Measurements from ENCODE around the gene PECR.
"Not testable (repeated sequence)": the region's sequence is repeated elsewhere in the genome, so short reads cannot be mapped to it uniquely, and the experiment has no call there.

PECR gene

GRCh38 chr2:216103213-216103612, 21.6 kb upstream of the PECR start:
- DNase-seq: no peak

GRCh38 chr2:216101109-216101508, 19.5 kb upstream of the PECR start:
- no peak for DNase-seq

DNA sequence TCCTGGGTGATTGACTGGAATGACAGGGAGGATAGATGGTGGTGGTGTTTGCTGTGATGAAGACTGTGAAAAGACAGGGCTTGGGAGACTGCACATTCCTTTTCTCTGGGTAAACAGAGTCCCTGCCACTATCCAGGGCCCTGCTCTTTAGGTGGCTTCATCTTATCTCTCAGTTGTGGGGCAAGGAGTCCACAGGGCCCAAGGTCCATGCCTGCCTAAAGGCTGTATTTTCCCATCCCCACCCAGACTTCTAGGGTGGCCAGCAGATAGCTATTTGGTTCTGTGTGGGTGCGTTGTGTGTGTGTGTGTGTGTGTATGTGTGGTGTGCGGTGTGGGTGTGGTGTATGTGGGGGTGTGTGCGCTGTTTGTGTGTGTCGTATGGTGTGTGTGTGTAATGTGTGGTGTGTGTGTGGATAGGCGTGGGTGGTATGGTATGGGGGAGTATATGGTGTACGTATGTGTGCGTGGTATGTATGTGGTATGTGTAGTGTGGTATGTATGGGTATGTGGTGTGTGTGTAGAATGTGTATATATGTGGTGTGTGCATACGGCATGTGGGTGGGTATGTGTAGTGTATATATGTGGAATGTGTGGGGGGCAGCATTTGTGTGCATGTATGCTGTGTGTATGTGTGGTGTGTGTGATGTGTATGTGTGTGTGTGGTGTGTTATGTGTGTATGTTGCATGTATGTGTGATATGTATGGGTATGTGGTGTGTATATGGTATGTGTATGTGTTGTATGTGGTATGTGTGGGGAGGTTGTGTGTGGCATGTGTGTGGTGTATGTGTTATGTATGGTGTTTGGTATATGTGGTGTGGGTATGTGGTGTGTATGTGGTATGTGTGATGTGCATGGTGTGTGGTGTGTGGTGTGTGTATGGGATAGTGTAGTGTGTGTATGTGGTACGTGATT, 17.1 kb upstream of the PECR start:
- no peak for DNase-seq

DNA sequence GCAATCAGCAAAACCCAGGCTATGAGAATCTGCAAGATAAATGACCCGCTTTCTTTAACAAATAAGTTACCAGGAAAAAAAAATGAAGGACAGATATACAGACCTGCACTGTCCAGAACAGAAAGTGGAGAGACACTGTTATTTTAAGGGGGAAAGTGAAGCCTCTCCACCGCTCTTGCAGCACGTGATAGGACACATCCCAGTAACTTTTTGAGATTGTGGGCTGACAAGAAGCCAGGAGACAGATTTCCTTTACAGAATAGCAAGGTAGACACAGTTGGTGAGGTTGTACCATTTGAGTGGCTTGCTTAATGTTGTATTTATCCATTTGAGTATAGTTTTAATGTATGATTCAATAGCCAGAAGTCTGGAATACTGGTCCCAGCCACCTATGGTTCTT, 13.1 kb upstream of the PECR start:
- no peak for DNase-seq

DNA sequence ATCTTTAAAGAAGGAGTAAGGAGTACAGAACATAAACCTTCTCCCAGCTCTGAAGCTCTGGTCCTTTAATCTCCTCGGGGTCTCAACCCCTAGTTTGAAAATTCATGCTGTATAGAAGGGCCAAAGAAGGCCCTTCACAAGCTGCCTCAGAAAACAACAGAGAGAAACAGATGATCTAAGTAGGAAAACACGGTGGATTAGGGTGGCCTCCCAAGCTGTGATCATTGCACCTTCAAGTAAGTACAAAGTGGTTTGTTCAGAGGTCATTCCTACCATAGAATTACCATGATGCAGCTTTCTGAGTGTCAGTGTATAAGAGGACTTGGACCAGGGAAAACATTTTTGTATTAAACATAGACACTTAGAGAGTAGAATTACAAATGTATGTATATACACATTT, 11.0 kb upstream of the PECR start:
- DNase-seq: no peak

- DNase-seq: no peak
Observed at GRCh38 chr2:216090369-216090786, 8.8 kb upstream of the PECR start.

DNA sequence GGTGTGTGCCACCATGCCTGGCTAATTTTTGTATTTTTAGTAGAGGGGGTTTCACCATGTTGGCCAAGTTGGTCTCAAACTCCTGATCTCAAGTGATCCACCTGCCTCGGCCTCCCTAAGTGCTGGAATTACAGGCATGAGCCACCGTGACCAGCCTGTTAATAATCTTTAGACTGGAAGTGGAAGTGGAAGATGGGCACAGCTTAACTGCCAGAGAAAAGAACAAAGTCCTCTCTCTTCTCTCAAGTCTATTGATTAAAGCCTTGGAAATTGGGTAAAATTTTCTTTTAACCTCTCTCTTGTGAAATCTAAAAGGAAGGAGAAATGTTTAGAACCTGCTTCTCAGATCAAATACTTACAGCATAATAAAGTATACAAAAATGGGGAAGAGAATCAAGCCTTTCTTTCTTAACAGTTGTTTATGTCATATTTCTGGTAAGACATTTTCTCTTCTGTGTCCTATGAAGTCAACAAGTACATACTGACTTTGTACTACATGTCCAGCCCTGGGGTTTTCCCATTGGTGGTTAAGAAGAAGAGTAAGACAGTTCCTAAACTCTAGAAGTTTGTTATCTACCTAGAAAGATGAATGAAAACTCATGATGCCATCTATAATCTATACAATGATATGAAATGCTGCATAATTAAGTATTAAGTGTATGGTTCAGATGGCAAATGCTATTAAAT, 4.7 kb upstream of the PECR start:
- no peak for DNase-seq

DNA sequence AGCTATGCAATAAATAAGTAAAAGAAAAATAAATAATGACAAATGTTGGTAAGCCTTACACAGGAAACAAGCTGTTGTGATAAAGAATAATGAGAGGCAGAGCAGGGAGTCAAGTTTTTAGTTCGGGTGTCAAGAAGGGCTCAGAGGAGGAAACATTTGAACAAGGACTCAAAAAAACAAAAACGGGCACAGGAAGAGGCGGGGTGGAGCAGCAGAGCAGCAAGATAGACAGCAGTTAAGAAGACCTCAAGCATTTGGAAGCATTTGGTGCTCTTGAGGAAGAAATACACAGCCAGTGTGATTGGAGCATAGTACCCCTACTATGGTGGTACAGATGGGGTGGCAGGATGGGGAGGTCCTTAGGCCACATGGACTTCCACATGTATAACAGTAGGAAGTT, 2.9 kb upstream of the PECR start:
- no peak for DNase-seq

DNA sequence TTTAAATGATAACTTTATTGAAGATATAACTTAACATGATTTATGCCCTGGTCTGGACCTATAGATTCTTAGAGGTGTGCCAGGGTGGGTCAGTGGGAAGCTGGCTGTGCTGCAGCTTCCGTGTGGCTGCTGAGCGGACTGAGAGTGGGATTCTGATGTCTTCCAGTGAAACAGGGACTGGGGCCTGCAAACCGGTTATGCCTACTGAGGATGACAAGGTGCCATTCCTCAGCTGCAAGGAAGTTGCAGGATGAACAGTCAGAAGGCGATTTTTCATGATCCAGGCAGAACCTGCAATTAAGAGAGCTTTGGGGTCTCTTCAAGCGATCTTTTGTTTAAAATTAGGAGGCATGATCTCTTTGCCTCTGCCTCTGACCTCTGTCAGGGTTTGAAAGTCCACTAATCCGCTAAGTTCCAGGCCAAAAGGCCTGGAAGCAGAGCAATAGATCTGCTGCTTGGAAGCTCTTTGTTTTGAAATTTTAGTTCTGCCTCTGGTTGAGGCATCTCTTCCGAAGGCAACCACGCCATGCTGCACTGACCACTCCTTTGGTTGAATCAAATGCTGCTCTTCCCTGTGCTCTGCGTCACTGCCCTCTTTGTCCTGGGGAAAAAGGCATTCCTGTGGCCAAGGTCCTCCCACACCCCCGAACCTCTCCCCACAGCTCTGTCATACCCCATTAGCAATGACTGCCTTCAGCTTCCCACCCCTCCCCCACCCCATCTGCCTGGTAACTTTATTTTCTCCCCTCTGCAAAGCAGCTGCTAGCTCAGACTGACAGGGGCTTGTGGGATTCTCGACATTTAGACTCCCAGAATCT, 2.1 kb upstream of the PECR start:
- DNase-seq: no peak

- no peak for DNase-seq
Observed at GRCh38 chr2:216082805-216083204, 1.2 kb upstream of the PECR start.

DNA sequence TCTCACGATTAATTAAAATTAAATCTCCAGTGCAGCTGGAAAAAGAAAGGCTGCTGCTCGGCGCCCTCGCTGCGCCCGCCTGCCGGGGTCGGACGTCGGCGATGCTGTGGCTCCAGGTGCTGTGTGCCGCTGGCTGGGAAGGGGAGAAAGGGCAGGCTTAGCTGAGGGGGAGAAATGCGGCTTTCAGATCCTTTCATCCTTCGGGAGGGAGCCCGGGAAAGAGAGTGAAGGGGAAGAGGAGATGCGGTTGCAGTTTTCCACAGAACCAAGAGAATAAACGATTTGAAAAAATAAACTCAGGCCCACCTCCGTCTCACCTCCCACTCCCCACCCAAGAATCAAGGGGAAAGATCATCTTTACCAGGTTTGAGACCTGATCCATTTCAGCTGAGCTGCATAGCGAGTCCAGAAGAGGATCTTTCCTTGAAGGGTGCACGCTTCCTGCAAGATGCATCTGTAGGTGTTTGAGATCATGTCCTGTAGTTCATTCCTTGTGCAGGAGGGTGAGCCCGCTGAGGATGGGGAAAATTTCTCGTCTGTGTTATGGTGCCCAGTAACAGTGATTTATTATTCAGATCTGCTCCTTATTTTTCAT, 605 bp upstream of the PECR start:
- DNase-seq: no peak

DNA sequence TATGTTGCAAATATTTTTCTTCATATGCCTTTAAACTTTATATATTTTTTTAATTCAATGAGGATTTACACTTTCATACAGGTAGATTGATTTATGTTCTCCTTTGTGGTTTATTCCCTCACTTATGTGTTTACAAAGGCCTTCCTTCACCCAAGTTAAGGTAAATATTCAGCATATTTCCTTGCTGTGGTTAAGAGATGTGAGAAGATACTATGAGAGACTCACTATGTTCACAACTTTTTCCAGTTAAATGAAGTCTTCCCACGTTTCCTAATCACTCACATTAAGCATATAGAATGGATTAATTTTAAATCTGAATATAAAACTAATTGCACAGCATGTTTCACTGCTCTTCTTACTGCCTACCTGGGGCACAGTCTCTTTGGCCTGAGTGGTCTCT, 597 bp downstream of the PECR start:
- DNase-seq: no peak

- not testable (repeated sequence) for DNase-seq
Observed at GRCh38 chr2:216080048-216080447, 1.6 kb downstream of the PECR start.

GRCh38 chr2:216078776-216079175, 2.8 kb downstream of the PECR start:
- no peak for DNase-seq

DNA sequence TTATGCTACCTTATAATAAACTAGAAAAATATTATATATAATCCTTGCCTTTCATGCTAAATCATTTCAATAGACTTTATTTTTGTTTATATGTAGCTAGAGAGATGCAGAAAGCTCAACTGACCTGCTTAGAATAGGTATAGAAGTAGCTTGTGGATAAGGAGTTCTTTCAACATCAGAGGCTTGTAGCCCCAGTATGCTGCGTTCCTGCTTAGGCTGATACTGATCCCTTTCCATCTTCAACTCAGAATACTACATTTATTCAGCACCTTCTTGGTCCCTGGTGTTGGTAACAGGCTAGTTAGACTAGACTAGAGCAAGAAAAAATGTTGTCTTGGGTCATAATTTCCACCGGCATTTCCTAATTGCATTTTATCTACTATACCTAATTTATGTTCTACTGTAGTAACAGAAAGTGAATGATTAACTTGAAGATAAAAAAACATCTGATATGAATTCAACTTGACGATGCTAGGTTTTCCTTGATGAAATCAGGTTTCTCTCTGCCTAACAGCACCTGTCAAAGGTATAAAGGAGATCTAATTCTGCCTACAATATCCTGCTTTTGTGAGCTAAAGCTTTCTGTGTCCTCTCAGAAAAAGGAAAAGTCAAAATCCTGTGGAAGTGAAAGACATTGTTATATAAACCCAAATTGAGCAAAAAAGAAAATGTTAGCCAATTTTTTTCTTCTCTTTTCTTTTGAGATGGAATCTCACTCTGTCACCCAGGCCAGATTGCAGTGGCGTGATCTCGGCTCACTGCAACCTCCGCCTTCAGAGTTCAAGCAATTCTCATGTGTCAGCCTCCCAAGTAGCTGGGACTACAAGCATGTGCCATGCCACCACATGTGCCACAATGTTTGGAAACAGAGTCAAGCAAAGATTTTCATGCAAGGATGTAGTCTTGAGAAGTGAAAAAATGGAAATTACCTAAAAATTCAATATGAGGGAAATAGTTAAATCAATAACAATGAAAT, 5.8 kb downstream of the PECR start:
- DNase-seq: no peak

DNA sequence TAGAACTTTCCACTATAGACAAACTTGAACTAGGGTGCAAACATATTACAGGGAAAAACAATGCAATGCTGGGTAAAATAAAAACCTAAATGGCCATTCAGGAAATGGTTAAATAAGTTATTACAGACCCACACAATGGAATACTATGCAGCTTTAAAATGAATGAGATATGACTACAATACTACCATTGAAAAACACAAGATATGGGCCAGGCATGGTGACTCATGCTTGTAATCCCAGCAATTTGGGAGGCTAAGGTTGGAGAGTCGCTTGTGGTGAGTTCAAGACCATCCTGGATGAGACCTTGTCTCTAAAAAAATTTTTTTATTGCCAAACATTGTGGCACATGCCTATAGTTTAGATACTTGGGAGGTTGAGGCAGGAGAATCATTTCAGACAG, 6.8 kb downstream of the PECR start:
- DNase-seq: no peak

- DNase-seq: no peak
Observed at GRCh38 chr2:216074380-216074779, 7.2 kb downstream of the PECR start.

DNA sequence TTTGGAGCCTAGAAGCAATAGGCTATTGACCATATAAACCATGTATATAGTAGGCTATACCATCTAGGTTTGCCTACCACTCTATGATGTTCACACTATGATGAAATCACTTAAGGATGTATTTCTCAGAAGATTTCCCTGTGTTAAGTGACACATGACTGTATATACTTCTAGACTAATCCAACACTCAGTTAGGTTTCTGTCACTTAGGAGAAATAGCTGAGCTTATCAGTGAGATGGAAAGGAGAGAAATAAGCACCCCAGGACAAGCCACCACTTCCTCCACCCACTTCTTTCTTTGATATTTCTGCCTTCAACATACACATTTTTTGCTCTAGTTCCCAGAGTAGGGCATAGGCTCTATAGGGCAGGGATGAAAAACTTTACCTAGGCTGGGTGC, 7.8 kb downstream of the PECR start:
- no peak for DNase-seq

- DNase-seq: no peak
Observed at GRCh38 chr2:216072473-216072872, 9.1 kb downstream of the PECR start.

GRCh38 chr2:216071111-216071851, 10.3 kb downstream of the PECR start:
- no peak for DNase-seq

DNA sequence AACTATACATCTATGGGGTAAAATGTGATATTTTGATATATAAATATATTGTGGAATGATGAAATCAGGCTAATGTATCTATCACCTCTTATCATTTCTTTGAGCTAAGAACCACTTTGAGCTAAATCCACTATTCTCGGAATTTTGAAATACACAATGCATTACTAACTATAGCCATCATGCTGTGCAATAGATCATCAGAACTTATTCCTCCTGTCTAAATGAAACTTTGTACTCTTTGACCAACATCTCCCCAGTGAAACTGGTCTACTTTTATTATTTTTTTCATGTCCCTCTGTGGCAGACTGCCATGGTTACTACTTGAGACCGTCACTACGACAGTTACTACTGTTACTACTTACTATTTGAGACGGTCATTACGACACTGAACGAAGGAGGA, 11.4 kb downstream of the PECR start:
- no peak for DNase-seq

Measured in activated CD4-positive, CD25-positive, alpha-beta regulatory T cell treated with anti-CD3 and anti-CD28 coated beads, Interleukin-2, amount 50 U/mL, for 72 hours (primary cell).